ENCODE results near the gene CYFIP2. TPM values are rescaled to one million over a fixed set of nuclear protein-coding genes. Genes with fewer than 3 reads are reported as not detected.

Gene CYFIP2
- total RNA-seq, 1 experiment from 2014 or later: 74.7 TPM

GRCh38 chr5:157303023-157303422, 37.1 kb downstream of the CYFIP2 start:
- no peak overlapping the region for H3K9ac ChIP-seq (ENCODE audit: extremely low read depth, insufficient read length, low read length)
- H3K23ac ChIP-seq (ENCODE audit: insufficient read length, low read depth, low read length): no peak overlapping the region
- H3K4me1 ChIP-seq (ENCODE audit: insufficient read depth, low read length): no peaks in the 10 kb centered on the region
- H2AK5ac ChIP-seq (ENCODE audit: insufficient read length, low read length): no peak overlapping the region
- no peak overlapping the region for H2BK20ac ChIP-seq (ENCODE audit: low read depth, low read length, poor library complexity, severe bottlenecking)
- H4K20me1 ChIP-seq (ENCODE audit: control insufficient read depth, insufficient read depth, insufficient read length): no peaks in the 10 kb centered on the region
- Mint-ChIP-seq H3K36me3 (ENCODE audit: insufficient read depth in 1 of 3, low read depth in 3 of 3) (peaks cover 3 to 62% (median 18%) of the 10 kb centered on the region in 3 experiments; a peak in 5 of 7 replicates), H3K27ac (no peak overlapping the region), H3K9me3 (no peaks in the 10 kb centered on the region), H3K27me3 (ENCODE audit: low read depth) (no peaks in the 10 kb centered on the region), H3K4me3 (no peak overlapping the region), H3K4me1 (no peaks in the 10 kb centered on the region)
- H3K23me2 ChIP-seq (ENCODE audit: insufficient read length, low read depth, low read length, poor library complexity, severe bottlenecking): no peaks in the 10 kb centered on the region
- no peak overlapping the region for H2BK5ac ChIP-seq (ENCODE audit: insufficient read length, low read length)
- H3K18ac ChIP-seq (ENCODE audit: insufficient read length, low read depth, low read length): no peak overlapping the region
- no peak overlapping the region for H3K56ac ChIP-seq (ENCODE audit: insufficient read length, low read depth, low read length)
- H3K27me3 ChIP-seq (ENCODE audit: insufficient read depth, low read length): no peaks in the 10 kb centered on the region
- no peak overlapping the region for H2BK15ac ChIP-seq (ENCODE audit: low read depth, low read length)
- no peak overlapping the region for H2AFZ ChIP-seq (ENCODE audit: low read length)
- no peak overlapping the region for H4K8ac ChIP-seq (replicated peaks; ENCODE audit: insufficient read length, low read depth, low read length)
- no peak overlapping the region for H3K27ac ChIP-seq (ENCODE audit: insufficient read length, low read depth, low read length)
- no peak overlapping the region for H4K91ac ChIP-seq (ENCODE audit: insufficient read length, low read depth, low read length)
- H2BK12ac ChIP-seq (ENCODE audit: insufficient read length, low read depth, low read length): no peak overlapping the region
- H3K14ac ChIP-seq (ENCODE audit: insufficient read depth, low read length): no peak overlapping the region
- H2BK120ac ChIP-seq (ENCODE audit: low read depth, low read length, poor library complexity, severe bottlenecking): no peak overlapping the region
- H3K4me2 ChIP-seq (ENCODE audit: insufficient read depth, insufficient read length, low read length): no peak overlapping the region
- H3K9me3 ChIP-seq (ENCODE audit: control insufficient read depth, low read depth, low read length): no peaks in the 10 kb centered on the region
- DNase-seq: no peak
- no CpG with 5 or more reads among the region's 5 CpGs for WGBS (ENCODE audit: extremely low coverage, insufficient read length, low lambda C conversion rate)
- H4K5ac ChIP-seq (ENCODE audit: insufficient read length, low read depth, low read length): no peak overlapping the region
- no peak for TF ChIP-seq CTCF (conservative IDR thresholded peaks at IDR 0.05)
- H3T11ph ChIP-seq (ENCODE audit: low read length): no peak overlapping the region
- H3K4ac ChIP-seq (ENCODE audit: low read depth, low read length): no peak overlapping the region
- H3K79me1 ChIP-seq (ENCODE audit: insufficient read depth, low read depth, low read length, poor library complexity, severe bottlenecking): no peaks in the 10 kb centered on the region
- H3K79me2 ChIP-seq (ENCODE audit: insufficient read depth, low read length): no peaks in the 10 kb centered on the region
